LNCaP clone FGC (cell line): ENCODE results near the gene COPS4.
"Not testable (repeated sequence)": the region's sequence is repeated elsewhere in the genome, so short reads cannot be mapped to it uniquely, and the experiment has no call there.

Experiments used
- DNase-seq: peaks from one replicate; pipeline ENCODE4 v3.0.0-alpha.2; 2011; ENCODE audit warnings: low read depth
- H3K4me3 ChIP-seq: 2 replicates; pipeline ENCODE4 v1.5.1; 2011; ENCODE audit warnings: mild to moderate bottlenecking, low read depth, low read length, control low read depth
- TF ChIP-seq, protein P1 (sequence below): IDR thresholded peaks from 2 replicates; pipeline ENCODE4 v1.5.1; 2012; ENCODE audit warnings: mild to moderate bottlenecking; ENCODE audit not compliant: control insufficient read depth, insufficient read depth; ENCODE audit errors: extremely low read depth

The COPS4 gene

GRCh38 chr4:83034630-83035494, at the start of gene COPS4:
Gene COPS4, plus strand, starts transcription at chr4:83035183. Its CDS starts 42 bp downstream, at chr4:83035225.
- TF ChIP-seq, protein P1, sequence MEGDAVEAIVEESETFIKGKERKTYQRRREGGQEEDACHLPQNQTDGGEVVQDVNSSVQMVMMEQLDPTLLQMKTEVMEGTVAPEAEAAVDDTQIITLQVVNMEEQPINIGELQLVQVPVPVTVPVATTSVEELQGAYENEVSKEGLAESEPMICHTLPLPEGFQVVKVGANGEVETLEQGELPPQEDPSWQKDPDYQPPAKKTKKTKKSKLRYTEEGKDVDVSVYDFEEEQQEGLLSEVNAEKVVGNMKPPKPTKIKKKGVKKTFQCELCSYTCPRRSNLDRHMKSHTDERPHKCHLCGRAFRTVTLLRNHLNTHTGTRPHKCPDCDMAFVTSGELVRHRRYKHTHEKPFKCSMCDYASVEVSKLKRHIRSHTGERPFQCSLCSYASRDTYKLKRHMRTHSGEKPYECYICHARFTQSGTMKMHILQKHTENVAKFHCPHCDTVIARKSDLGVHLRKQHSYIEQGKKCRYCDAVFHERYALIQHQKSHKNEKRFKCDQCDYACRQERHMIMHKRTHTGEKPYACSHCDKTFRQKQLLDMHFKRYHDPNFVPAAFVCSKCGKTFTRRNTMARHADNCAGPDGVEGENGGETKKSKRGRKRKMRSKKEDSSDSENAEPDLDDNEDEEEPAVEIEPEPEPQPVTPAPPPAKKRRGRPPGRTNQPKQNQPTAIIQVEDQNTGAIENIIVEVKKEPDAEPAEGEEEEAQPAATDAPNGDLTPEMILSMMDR = 0 out of 2 replicates have a peak, but pooled peaks have one; percentile 24
- DNase-seq = peak; percentile 100
- peak within 1 kb of the TSS; percentile 73 for H3K4me3 ChIP-seq

- not testable (repeated sequence) for H3K4me3 ChIP-seq, DNase-seq
Observed at GRCh38 chr4:82987519-82987918, 47.5 kb upstream of the COPS4 start.

DNA sequence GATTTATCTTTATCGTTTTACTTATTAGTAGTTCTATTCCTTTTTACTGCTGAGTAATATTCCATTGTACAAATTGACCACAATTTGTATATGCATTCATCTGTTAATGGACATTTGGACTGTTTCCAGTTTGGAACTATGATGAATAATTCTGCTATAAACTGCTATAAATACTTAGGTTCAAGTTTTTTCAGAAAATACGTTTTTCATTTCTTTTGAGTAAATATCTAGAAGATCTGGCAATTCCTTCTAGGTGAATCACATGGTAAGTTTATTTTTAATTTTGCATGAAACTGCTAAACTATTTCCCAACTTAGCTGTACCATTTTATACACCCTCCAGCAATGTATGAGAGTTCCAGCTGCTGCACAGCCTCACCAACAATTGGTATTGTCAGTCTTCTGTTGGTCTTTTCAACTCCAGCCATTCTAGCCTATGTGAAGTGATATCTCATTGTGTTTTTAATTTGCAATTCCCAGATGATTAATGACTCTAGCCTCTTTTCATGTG, 46.6 kb upstream of the COPS4 start:
- H3K4me3 ChIP-seq = no peak overlapping the region
- no peak for DNase-seq
- TF ChIP-seq, protein P1 = no peak

- no peak overlapping the region for H3K4me3 ChIP-seq
- no peak for DNase-seq
- TF ChIP-seq, protein P1 = no peak
Observed at GRCh38 chr4:82989575-82990429, 45.2 kb upstream of the COPS4 start.

DNA sequence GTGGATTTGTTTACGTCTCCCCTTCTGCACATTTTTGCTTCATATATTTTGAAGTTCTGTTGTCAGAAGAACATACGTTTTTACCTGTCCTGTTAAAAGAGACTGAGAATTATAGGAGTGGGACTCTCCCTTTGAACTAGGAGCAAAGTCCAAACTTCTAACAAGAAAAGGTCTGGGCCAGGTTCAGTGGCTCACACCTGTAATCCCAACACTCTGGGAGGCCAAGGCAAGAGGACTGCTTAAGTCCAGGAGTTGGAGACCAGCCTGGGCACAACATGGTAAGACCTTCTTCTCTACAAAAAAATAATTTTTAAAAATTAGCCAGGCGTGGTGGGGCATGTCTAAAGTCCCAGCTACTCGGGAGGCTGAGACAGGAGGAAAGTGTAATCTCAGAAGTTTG, 40.1 kb upstream of the COPS4 start:
- H3K4me3 ChIP-seq = no peak overlapping the region
- TF ChIP-seq, protein P1 = no peak
- no peak for DNase-seq

DNA sequence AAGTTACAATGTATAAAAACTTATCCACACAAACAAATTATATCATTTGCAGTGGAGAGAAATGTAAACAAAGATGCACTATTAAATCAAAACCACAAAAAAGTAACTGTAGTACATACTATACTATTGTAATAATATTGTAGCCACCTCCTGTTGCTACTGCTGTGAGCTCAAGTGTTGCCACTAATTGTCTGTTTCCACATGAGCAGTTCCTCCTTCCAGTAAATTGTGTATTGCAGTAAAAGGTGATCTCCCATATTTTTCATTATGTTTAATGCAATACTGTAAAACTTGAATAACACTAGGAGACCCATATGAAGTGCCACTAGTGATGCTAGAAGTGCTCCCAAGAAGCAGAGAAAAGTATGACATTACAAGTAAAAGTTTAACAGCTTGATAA, 36.1 kb upstream of the COPS4 start:
- DNase-seq = no peak
- TF ChIP-seq, protein P1 = no peak
- H3K4me3 ChIP-seq = no peak overlapping the region

DNA sequence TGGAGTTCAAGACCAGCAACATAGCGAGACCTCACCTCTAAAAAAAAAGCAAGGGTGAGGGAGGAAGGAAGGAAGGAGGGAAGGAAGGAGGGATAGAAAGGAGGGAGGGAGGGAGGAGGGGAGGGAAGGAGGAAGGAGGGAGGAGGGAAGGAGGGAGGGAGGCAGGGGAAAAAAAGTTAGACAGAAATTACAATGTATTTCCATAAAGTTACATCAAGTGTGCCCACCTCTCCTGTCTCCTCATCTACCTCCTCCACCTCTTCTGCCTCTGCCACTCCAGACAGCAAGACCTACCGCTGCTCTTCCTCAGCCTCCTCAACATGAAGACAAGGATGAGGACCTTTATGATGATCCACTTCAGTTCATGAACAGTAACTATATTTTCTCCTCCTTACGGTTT, 32.7 kb upstream of the COPS4 start:
- TF ChIP-seq, protein P1 = no peak

GRCh38 chr4:83003044-83003791, 31.8 kb upstream of the COPS4 start:
- DNase-seq, H3K4me3 ChIP-seq: not testable (repeated sequence)

More for the DNA sequence above, 32.7 kb upstream of the COPS4 start:
- H3K4me3 ChIP-seq = no peak overlapping the region
- no peak for DNase-seq
